DMS79 treated with DMSO at 0.1 percent for 48 hours (cell line): Measurements from ENCODE around the gene E2F6.
"Not testable (repeated sequence)": the region's sequence is repeated elsewhere in the genome, so short reads cannot be mapped to it uniquely, and the experiment has no call there.

Experiments
- DNase-seq: peaks from one replicate; lab custom pipeline; 2025; lab: John Stamatoyannopoulos, UW

E2F6 gene

DNA sequence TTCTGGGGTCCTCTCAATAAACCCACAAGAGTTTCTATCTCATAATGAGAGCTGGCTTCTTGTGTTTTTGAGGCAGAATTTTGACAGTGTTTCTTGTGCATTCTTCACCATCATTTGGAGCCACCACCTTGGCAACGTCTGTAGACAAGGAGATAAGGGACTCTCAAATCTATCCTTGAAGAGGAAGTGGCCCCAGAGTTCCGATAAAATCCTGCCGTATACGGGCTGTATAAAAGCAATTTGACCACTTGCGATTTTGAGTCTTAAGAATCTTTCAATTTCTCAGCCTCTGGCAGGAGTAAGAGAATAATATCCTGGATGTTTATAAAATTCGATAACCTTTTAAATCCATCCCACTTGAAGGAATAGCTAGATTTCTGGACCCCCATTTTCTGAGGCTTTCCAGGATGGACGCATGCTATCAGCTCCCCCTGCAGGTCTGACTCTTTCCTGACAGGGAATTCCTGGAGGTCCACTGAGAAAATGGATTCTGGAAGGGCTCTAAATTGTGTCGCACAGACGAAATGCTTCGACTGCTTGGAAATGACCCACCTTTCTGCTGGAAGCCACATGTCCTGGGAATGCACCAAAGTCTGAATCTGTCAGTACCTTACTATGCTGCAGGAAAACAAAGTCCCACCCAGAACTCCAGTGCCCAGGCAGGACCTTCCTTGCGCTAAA is 54.1 kb downstream of the E2F6 start:
- peak; percentile 77 for DNase-seq

GRCh38 chr2:11411244-11411643 is 54.7 kb downstream of the E2F6 start:
- no peak for DNase-seq

- DNase-seq, result no peak
These were observed 55.9 kb downstream of the E2F6 start for GRCh38 chr2:11410101-11410500.

DNA sequence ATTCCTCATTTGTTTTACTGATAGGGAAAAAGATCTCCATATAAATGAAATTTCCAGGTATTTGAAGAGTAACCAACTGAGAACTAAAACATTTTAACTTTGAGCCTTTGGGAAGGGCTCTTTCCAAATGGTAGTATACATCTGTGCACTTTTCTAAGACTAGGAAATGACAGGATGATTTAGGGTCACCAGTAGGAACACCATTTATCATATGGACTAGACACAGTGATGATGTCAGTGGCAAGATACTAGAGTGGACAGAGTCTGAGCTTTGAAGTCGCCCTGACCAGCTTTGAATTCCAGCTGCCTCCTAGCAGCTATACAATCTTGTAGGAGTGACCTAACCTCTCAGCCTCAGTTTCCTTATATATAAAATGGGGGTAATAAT is 56.4 kb downstream of the E2F6 start:
- DNase-seq, result no peak

DNA sequence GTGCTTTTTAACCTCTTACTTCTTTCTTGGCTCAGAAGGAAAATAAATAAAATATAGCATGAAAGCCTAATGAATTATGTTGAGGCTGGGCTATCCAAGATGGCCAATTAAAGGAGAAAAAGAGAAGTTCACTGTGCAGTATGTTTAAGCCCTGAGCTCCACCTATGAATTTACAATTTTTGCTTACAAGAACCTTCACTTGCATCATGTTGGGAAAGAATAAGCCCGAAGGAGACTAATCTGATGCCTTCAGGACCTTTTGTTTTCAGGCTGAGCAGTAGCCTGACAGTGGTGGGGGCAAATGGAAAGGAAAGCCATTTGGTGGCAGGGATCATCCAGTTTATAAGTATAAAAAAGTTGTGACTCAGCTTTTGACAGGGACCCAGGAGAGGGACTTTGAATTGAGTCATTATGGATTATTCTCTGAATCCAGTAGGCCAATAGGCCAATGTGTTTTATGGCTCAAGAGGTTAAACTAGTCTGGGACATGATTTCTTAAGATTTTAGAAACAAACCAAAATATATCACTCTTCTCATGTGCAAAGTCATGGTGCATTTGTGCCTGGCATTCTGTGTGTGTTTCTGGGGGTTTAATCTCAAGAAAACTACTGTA is 56.9 kb downstream of the E2F6 start:
- DNase-seq, result no peak

DNA sequence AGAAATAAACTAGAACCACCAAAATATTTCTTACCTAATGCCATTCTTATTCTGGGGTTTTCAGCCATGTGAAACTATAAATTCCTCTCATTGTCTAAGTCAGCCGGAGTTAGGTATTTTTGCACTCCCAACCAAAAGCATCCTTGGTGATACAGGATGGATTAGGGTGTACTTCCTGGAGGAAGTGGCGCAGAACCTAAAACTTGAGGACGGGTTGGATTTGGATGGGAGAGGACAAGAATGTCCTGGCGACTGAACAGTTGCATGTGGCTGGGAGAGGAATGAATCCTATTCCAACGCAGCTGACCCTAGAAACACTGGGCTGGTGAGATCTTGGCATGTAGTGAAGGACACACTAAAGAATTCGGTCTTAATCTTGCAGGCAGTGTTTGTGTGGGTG is 58.5 kb downstream of the E2F6 start:
- no peak for DNase-seq

DNA sequence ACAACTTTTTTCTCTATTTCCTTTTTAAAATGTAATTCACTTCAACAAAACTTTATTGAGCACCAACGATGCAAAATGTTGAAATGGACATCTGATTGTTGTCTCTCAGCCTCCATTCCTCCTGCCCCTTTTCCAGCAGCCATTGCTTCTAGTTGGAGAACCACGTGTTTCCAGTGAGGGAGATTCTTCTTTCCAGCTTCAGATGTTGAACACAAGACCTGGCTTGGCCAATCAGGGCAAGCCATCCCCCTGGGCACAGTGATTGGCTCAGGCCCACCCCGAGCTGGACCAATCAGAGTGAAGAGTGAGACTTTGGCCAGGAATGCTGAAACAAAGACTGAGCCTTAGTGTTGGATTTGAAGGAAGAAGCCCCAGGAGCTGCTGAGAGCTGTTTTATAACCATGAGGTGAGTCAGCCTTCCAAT is 59.0 kb downstream of the E2F6 start:
- DNase-seq, result no peak

DNA sequence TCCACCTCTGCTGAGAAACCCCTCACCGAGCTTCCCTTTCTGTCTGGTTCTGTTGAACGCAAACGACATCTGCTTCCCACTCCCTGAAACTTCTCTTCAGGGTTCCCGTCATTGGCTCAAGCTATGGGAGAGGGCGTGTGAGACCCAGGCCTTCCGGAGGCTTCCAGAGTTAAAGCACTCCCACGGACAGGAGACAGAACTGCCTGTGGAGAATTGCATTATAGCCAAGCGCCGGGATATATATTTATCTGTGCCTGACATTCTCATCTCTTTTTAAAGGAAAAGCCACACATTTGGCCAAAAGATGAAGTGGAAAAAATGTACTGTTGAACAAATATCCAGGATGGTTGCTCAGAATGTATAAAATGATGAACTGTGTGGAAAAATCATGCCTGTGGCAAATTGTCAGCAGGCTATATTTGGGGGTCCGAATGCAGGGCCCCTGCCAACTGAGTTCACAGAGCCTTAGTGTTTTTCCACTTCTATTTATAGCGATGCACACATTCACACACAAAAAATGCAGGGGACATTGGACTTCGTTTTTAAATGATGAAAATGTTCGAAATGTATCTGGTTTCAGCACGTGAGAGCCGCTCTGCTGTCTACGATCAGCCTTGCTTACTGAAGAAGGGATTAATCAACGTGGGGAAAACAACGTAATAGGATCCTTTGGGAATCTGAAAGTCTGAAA is 59.5 kb downstream of the E2F6 start:
- no peak for DNase-seq

GRCh38 chr2:11405599-11406266 is 60.2 kb downstream of the E2F6 start:
- no peak for DNase-seq

GRCh38 chr2:11405074-11405406 is 60.9 kb downstream of the E2F6 start:
- DNase-seq, result not testable (repeated sequence)

DNA sequence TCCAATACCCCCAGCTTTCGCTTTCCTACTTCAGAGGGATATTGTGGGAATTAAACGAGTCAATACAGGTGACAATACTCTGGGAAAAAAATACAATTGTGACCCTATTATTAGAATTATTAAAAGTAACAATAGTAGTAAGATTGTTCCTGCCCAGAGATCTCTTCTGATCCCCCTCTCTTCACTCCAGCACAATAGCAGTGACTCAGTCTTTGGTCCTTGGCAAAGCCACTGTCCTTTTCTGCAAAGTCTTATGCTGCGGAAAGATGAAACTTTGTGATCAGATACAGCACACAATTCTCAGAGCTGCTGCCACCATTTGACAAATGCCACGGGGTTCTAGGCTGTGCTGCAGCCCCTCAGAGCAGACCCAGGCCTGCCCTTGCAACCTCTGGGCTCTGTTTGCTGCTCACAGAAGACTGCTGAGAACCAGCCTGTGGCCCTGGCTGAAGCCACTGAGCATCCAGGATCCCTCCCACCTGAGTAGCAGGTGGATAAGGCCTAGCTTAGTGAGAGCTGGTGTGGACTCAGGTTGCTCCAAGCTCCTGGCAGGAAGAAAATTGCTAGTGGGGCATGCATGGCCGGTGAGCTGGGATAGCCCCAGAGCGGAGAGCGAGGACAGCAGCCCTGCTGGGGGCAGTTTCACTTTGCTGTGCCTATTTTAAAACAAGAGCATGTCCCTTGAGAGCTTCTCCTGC is 61.4 kb downstream of the E2F6 start:
- DNase-seq, result no peak

GRCh38 chr2:11402436-11402835 is 63.5 kb downstream of the E2F6 start:
- no peak for DNase-seq

DNA sequence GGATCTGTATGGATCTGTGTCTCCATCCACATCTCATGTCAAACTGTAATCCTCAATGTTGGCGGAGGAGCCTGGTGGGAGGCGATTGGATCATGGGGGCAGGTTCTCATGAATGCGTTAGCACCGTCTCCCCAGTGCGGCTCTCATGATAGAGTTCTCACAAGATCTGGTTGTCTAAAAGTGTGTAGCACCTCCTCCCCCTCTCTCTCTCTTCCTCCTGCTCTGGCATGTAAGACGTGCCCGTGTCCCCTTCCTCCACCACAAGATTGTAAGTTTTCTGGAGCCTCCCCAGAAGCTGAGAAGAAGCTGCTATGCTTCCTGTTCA is 66.6 kb downstream of the E2F6 start:
- DNase-seq, result no peak

- DNase-seq, result peak; percentile 93
These were observed 67.1 kb downstream of the E2F6 start for GRCh38 chr2:11398750-11399437.

- DNase-seq, result no peak
These were observed 68.4 kb downstream of the E2F6 start for GRCh38 chr2:11397513-11397912.

GRCh38 chr2:11396467-11397445 is 69.2 kb downstream of the E2F6 start:
- DNase-seq, result peak; percentile 95

DNA sequence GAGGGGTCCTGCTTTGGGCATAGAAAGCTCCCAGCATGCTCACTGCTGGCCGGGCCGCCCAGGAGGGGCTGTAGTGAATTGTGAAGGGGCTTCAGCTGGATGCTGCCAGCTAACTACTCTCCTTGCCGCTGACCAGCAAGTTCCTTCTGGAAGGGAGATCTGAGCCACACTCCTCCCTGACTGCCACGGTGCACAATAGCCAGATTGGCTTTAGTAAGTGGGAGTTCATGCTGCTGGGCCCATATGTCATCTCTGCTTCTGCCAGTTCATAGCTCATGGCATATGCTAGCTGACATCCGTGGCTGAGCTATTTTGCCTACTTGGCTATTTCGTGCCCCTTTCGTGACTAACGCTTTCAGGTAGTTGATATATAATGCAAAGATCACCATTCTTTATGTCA is 69.9 kb downstream of the E2F6 start:
- DNase-seq, result no peak

- DNase-seq, result no peak
These were observed 70.6 kb downstream of the E2F6 start for GRCh38 chr2:11395389-11395788.
